RWPE1 (cell line): Measurements from ENCODE around the gene CAND1.

Source experiments
- CTCF ChIA-PET: fragments of 350-600 bp; sonication (Branson Sonifier 250); formaldehyde crosslinking; extraction: SDS; loops from one replicate; lab custom pipeline; 2021; lab: Yijun Ruan, JAX
- POLR2A ChIA-PET: fragments of 400-600 bp; formaldehyde crosslinking; extraction: SDS; loops from one replicate; lab custom pipeline; 2020; ENCODE audit warnings: antibody characterized with exemption; ENCODE audit not compliant: low non-redundant PET; lab: Yijun Ruan, JAX
- DNase-seq: peaks from one replicate; pipeline ENCODE4 v3.0.0; 2012; ENCODE audit warnings: low spot score
- H3K27ac ChIP-seq: fragments of 450-650 bp; 2 replicates; pipeline ENCODE4 v1.5.1; 2017
- CTCF ChIP-seq: fragments of 450-650 bp; conservative IDR thresholded peaks from 2 replicates; pipeline ENCODE4 v1.5.1; 2017; ENCODE audit warnings: low read depth, mild to moderate bottlenecking

The CAND1 gene

DNA sequence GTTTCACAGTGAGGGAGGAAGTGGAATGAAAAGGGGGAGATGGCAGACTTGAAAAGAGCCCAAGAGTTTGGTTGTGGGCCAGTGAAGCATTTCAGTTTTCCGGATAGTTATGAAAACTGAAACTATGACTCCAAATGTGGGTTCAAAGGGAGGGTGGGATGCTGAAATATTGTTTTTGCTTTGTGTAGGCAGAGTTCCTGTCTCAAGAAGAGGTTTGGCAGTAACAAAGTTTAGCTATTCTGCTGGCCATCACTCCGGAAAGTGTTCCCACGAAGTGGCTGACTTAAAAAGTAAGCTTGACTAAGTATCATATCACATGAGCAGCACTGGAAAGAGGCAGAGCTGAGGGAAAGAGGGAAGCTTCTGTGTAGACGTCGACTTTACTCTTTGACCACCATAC is 85.2 kb downstream of the CAND1 start:
- H3K27ac ChIP-seq, result no peak overlapping the region
- DNase-seq, result no peak
- ChIA-PET CTCF (interaction anchor here (1.0 kb wide), 1 partner anchor 981 kb away, joined by 3 read pairs; no protein-coding TSS in a partner anchor), POLR2A (no interaction called here)
- TF ChIP-seq CTCF, result no peak

DNA sequence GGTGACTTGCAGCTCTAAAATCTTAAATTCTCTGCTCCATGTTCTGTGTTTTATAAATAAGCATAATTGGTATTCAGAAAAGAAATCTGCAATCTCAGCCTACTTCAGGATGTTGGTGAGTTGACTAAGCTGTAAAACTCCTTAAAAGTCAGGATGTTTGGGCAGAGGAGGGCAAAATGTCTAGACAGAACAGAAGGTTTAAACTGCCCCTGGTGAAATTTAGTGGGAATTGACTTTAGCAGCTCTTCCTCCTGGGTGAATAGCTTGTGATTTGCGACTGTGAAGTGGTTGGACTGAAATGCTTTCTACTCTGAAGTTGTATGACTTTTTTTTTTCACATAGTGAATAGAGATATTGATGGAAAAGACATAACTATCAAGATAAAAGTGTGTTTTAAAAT is 85.8 kb downstream of the CAND1 start:
- DNase-seq, result no peak
- H3K27ac ChIP-seq, result no peak overlapping the region
- ChIA-PET CTCF (interaction anchor here (0.6 to 1.0 kb wide), 2 partner anchors 417 to 980 kb away, joined by 3 read pairs; no protein-coding TSS in a partner anchor), POLR2A (no interaction called here)
- TF ChIP-seq CTCF, result no peak

DNA sequence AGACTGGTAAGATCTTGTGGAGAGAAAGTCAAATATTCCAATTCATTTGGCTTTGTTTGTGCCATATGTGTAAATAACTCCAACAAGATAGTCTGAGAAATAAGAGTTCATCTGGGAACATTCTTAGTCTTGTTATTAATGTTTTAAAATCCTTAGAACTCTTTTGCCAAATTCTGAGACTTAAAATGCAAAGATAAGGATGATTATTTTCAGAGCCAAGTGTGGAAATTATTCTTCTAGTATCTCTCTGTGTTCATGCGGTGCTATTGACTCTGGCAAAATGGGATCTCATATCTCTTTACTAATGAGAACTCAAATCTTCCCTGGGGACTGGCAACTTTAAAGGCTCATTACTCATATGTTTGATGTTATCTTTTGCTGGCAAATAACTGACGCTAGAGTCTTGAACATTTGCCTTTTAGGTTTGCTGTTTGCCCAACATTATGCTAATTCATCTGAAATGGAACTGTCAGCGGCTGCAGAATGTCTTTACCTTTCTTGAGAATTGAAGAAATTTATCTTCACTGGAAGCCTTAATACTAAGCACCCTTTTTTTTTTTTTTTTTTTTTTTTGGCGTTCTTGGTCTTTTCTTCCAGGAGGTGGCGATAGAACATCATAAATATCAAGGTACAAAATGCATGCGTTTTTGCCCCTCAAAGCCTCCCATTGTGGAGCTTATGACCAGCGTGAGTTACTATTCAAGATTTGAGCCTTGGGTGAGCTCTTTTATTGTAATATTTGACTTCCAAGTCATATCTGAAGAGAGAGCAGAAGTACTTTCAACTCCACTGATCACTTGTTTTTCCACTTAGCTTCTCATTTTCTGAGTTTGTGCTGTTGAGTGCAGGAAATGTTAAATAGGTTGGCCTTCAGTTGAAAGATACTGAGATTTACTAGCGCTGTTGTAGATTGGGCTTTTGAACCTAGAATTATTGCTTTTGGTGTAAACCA is 86.5 kb downstream of the CAND1 start:
- H3K27ac ChIP-seq, result no peak overlapping the region
- POLR2A ChIA-PET, result no interaction called here
- CTCF ChIA-PET, result interaction anchor here (0.6 to 1.5 kb wide), 15 partner anchors 10 to 980 kb away, joined by 3 to 14 read pairs (median 4); no protein-coding TSS in a partner anchor
- peak; percentile 19 for DNase-seq
- peak; percentile 54; the same call in 1 of the 2 replicates for TF ChIP-seq CTCF

DNA sequence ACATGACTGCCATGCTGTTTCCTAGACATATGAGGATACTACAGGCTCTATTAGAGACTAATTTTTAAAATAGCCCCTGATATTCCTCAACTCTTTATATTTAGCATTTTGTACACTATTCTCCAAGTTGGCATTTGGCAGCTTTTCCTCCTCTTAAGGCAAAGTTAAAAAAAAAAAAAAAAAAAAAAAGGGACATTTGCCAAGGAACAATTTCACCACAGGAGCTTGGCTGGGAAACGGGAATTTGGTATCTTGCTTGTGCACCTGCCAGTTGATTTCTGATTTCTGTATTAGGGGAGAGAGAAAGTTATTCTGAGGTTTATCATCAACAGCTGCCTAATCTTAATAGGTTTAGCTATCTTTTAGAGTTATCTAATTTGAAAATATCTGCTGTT is 87.2 kb downstream of the CAND1 start:
- CTCF ChIA-PET, result interaction anchor here (0.6 to 1.5 kb wide), 17 partner anchors 11 to 928 kb away, joined by 3 to 14 read pairs (median 4); no protein-coding TSS in a partner anchor

DNA sequence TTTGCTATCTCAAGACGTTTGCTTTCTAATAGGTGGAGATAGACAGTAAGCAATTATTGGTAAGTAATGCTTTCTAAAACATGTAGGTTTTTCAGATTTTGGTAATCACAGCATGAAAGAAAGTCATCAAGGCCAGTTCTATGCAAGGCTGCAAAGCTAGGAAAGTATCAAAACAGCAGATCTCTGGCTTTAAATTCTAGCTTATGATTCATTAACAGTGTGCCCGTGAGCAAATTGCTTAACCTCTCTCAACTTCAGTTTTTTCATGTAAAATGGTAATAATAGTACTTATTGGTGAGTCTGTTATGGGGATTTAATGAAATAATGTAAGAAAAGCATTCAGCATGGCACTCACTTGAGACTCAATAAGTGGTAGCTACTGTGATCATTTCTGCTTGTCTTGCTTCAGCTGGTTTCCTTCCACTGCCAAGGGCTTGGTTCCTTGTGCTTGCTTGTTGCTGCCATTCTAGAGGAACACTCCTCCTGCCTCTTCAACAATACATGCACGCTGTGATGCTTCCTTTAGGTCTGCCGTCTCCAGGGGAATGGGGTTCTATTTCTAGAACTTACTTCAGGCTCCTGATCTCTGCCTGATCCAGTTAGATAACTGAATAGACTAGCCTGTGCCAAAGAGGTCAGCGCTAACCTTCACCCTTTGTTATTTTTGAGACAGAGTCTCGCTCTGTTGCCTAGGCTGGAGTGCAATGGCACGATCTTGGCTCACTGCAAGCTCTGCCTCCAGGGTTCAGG is 88.4 kb downstream of the CAND1 start:
- CTCF ChIA-PET, result no interaction called here
- no peak for TF ChIP-seq CTCF

More for the DNA sequence above, 87.2 kb downstream of the CAND1 start:
- no peak for DNase-seq
- H3K27ac ChIP-seq, result no peak overlapping the region
- POLR2A ChIA-PET, result interaction anchor here (0.6 kb wide), 1 partner anchor 720 kb away, joined by 3 read pairs; no protein-coding TSS in a partner anchor
- no peak for TF ChIP-seq CTCF

DNA sequence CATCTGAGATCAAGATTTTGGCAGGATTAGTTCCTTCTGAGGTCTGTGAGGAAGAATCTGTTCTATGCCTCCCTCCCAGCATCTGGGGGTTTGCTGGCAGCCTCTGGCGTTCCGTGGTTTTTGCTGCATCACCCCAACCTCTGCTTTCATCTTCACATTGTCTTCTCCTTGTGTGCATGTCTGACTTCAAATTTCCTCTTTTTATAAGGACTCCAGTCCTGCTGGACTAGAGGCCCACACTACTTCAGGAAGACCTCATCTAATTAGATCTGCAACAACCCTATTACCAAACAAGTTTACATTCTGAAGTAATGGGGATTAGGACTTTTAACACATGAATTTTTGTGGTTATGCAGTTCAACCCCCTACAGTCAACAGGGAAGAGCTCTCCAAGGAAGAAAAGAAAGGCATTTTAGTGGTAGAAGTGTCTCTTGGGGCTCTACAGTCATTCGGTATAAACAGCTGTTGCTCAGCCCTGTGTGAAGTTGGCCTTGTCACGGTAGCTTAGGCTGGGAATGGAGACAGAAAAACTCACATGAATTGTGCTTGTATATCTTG is 89.7 kb downstream of the CAND1 start:
- TF ChIP-seq CTCF, result no peak
- DNase-seq, result no peak
- ChIA-PET CTCF (no interaction called here), POLR2A (no interaction called here)
- no peak overlapping the region for H3K27ac ChIP-seq

More for the DNA sequence above, 88.4 kb downstream of the CAND1 start:
- H3K27ac ChIP-seq, result no peak overlapping the region
- DNase-seq, result no peak
- POLR2A ChIA-PET, result no interaction called here
